Stimulated activated CD8-positive, alpha-beta memory T cell treated with anti-CD3 and anti-CD28 coated beads, Interleukin-12 subunit alpha, Interleukin-12 subunit beta, amount 100 ng/mL, for 24 hours (primary cell): ENCODE results near the gene MFF.

Source experiments
- DNase-seq: peaks from one replicate; pipeline ENCODE4 v3.0.0-alpha.2; 2020; ENCODE audit errors: extremely low read depth

Gene MFF

DNA sequence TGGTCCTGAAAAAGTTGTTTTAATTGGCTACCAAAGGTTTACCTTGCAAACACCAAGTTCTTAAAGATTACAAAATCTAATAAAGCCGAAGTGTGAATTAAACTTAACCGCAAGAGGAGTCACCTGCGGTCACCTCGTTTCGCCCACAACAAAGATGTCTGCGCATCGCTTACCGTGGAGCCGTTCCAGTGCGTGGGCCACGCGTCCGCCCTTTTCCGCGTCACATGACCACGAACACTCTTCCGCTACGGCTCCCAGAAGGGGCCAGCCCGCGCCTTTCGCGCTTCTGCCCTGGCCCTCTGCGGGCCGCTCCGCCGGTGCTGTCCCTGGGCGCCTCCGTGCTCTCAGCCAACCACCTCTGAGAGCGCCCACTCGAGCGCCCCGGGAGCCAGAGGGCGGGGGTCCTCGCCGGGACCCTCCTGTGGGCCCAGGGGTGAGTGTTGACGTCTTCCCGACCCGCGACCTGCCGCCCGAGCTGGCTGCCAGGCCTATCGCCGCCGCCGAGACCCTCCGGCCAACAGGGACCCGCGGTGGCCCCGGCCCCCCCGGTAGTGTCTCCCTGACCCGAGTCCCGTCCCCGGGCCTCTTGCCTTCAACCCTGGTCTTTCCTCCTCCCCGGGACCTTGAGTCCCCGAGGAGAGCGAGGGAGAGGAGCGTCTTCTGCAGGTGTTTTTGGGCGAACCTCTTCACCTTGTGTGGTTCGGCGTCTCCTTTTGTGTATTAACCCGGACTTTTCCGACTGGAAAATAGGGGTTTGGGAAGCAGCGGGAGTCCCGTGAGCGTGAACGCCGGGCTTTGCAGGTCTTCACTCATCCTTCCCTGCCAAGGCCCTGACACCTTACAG, at the start of gene MFF:
MFF (plus strand) TSS at position 257 of the 844 bp plus-strand sequence. CDS start 5,415 bp downstream, outside the sequence.
- DNase-seq, result peak; percentile 87

GRCh38 chr2:227280895-227281294, 44.2 kb upstream of the MFF start:
- no peak for DNase-seq

DNA sequence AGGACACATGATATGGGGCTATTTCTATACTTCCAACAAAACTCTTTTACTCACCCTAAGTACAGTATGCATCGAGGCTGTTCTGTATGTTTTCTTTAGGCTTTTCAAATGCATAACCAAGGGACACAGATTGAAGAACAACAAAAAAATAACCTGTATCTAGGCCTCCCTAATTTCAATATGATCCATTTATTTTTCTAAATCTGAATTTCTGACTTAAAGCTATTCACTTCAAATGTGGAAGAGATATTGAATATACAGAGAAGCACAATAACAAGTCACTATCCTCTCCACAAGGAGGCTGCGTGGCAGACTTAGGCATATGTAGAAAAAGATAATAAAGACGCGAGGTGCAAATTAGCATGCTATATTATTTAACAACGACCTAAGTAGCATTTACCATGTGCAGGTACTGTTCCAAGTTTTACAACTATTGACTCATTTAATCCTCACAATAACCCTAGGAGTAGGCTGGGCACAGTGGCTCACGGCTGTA, 39.3 kb upstream of the MFF start:
- DNase-seq, result no peak

DNA sequence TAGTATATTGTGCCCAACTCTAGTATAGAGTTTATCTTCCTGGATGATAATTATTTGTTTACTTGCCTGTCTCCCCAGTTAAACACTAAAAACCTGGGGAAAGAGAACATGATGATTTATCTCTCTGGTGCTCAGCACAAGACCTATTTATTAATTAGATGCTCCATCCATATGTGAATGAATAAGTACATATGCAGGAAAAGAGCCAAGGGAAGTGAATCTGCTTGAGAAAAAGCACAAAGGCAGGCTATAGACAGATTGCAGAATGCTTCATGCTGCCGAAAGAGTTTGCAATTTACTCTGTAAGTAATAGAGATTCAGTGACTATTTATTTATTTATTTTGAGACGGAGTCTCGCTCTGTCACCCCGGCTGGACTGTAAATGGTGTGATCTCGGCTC, 37.3 kb upstream of the MFF start:
- no peak for DNase-seq

DNA sequence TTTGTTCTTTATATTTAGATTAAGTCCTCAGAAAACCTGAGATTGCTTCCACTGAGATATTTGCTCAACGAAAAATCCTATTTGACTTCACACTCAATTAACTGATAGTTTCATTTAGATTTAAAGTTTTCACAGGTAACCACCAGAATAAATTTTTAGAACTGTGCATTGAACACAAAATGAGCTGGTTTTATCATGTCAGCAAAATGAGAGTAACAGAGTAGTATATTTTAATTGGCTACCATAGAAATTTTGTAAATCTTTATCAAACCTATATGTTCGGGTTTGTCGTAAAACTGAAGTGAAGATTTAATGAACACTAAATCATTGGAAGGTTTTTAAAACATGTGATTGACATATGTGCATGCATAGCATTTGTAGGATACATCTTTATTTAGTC, 32.7 kb upstream of the MFF start:
- DNase-seq, result no peak

GRCh38 chr2:227293531-227293930, 31.5 kb upstream of the MFF start:
- no peak for DNase-seq

- no peak for DNase-seq
Observed at GRCh38 chr2:227295806-227296205, 29.2 kb upstream of the MFF start.

- DNase-seq, result no peak
Observed at GRCh38 chr2:227296671-227297405, 28.2 kb upstream of the MFF start.

DNA sequence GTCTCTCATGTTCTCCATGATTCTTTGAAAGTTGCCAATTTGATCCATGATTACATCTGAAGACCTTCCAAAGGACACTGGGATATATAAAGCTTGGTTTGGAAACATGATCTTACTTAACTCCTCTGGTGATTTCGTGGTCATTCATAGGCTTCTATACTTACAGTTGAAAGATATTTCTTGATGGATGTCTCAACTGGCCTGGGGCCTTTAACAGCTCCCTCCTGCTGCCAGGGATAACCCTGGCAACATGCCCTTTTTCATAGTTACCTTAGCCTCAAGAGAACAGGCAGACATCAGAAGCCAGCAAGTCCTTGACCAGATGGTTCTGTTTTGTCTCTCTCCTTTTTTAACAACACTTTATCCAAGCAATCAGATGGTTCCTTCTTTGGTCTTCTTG, 23.5 kb upstream of the MFF start:
- DNase-seq, result no peak

DNA sequence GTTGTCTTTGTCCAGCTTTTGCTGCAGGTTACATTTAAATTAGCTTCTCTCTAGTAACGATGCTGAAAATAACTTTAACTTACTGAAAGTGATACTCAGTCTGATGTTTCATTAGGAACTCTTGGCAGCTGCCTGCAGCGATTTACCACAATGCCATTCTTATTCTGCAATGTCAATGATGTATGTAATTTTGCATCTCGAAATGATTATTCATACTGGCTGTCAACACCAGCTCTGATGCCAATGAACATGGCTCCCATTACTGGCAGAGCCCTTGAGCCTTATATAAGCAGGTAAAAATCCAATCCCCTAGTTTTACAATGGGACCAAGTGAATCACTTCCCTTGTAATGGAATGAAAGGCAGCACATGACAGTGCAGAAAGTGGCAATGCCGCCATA, 16.3 kb upstream of the MFF start:
- DNase-seq, result no peak

DNA sequence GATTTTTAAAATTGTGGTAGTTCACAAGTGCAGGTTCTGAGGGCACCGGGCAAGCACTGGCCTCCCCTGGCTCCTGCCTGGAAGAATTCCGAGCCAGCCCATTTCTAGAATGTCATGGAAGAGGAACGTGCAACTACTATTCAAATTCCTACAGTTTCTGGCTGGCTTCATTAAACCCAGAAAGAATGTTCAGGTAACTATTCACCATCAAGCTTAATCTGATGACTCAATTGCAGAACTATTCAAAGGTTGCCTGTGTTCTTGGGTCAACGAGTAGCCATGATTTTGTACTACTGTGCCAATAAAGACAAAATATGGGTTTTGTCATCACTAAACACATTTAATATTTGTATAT, 14.3 kb upstream of the MFF start:
- no peak for DNase-seq

- DNase-seq, result no peak
Observed at GRCh38 chr2:227311861-227312506, 13.1 kb upstream of the MFF start.

- no peak for DNase-seq
Observed at GRCh38 chr2:227312579-227312978, 12.5 kb upstream of the MFF start.

GRCh38 chr2:227313310-227313709, 11.7 kb upstream of the MFF start:
- DNase-seq, result no peak

GRCh38 chr2:227317834-227318233, 7.2 kb upstream of the MFF start:
- DNase-seq, result no peak

DNA sequence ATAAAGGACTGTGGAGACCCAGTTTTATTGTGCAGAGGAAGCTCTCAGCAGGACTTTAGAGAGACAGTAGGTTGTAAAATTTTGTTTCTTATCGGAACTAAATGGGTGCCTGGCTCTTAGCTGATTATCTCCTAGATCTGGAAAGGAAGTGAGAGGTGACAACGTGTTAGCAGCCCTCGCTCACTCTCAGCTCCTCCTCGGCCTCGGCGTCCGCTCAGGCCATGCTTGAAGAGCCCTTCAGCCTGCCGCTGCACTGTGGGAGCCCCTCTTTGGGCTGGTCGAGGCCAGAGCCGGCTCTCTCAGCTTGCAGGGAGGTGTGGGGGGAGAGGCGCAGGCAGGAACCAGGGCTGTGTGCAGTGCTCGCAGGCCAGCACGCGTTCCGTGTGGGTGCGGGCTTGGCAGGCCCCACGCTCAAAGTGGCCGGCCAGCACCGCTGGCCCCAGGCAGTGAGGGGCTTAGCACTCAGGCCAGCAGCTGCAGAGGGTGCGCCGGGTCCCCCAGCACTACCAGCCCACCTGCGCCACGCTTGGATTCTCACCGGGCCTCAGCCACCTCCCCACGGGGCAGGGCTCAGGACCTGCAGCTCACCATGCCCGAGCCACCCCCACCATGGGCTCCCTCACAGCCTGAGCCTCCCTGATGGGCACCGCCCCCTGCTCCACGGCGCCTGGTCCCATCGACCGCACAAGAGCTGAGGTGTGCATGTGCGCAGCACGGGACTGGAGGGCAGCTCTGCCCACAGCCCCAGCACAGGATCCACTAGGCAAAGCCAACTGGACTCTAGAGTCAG, 4.6 kb upstream of the MFF start:
- DNase-seq, result no peak

DNA sequence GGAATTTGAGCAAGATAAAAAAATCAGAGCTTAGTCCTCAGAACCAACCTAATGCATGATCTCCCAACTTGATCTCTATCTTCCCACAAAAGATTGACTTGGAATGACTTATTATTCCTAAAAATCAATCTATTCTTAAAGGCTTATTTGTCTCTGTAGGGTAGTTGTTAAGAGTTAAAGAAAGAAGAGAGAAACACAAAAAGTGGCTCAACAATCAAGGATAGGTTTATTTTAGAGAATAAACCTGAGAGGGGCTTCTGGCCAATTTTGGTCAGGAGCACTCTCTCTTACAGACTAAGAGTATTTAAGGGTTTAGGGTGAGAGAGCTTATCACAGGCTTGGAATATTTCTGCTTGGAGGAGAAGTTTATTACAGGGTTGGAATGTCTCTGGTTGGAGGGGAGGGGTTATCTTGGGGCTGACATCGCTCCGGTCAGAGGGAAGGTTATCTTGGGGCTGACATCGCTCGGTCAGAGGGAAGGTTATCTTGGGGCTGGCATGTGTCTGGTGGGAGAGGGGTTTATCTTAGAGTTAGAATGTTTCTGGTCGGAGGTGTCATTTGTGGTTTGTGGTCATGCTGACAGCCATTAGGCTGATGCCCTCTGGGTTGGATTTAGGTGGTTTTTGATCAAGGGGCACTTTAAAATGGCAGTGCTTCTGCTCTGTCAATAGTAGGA, 2.4 kb upstream of the MFF start:
- no peak for DNase-seq

DNA sequence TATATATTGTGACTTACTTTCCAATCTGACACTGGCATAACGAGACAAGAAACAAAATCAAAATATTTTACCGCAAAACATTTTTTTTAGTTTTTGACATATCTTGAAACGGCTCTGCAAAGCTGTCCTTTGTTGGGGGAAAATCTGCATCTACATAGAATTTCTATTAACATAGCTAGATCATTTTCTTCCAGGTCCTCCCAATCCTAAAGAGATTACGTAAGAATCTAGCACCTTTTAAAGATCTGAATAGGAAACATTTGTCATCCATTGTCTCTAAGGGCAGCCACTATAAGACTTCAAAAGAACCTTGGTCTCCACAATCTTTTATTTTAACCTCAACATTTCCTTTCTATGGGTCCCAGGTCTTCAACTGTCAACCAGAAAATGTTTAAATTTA, 1.2 kb upstream of the MFF start:
- DNase-seq, result no peak

DNA sequence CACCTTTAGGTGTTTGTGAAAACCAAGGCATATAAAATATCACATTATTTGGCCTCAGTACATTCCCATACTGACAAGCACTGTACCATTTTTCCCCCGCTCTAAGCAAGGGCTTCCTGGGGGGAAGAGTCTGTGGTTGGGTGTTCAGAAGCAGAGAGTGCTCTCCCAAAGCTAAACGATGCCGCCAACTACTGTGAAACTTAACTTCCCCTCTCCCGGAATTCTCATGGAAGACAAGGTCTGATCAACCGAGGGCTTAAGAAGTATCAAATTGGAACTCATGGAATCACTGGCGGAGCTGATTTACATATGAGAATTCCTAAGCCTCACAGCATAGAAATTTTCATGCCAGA, 433 bp upstream of the MFF start:
- no peak for DNase-seq

- DNase-seq, result no peak
Observed at GRCh38 chr2:227325839-227326195, 766 bp downstream of the MFF start.

GRCh38 chr2:227326783-227327182, 1.7 kb downstream of the MFF start:
- no peak for DNase-seq
